ENCODE measurements around the gene CETN1. TPM values are rescaled to one million over a fixed set of nuclear protein-coding genes. Genes with fewer than 3 reads are reported as not detected.
A peak's percentile ranks its signal among the peaks of the same experiment; 100 is the strongest.

Gene CETN1
- total RNA-seq, 2 experiments from 2014 or later, result not detected

DNA sequence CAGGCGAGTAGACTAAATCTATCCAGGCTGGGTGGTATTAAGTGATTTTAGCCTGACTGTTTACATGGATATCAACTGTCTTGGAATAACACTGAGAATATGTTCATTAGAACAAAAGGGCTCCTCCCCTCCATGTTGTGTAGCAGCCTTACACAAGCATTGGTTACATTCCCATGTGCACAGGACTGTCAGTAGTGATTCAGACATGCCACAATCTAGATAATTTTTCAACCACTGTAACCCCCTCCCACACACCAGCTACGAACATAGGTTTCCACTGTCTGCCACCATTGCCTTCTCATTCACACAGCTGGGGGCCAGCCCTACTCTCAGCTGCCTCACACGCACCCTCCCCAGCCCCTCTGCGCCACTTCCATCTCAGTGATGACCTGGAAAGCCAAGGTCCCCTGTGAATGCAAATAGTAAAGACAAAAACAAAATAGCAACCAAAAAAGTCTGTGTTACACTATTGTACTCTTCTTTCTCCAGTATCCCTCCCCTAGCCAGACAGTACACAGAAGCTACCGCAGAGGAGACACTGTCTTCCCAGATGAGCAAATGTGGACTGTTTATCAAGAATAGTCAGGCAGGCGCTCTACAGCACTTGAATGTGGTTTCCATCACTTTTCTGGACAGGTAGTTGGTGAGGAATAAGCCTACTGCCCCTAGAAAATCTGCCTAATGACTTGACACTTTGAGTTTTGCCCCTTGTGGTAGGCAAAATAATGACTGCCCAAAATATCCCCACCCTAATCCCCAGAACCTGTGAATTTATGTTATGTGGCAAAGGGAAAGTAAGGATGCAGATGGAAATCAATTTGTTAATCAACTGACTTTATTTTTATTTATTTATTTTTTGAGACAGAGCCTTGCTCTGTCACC is 49.3 kb downstream of the CETN1 start:
- intact Hi-C loops (cut with DNase I, micrococcal nuclease), result no loop called here
- Mint-ChIP-seq H3K27ac (no peak overlapping the region), H3K27me3 (peaks cover 7% of the 10 kb centered on the region), H3K36me3 (ENCODE audit: low read depth) (no peaks in the 10 kb centered on the region), H3K4me1 (peaks cover 4% of the 10 kb centered on the region), H3K4me3 (no peak overlapping the region), H3K9me3 (ENCODE audit: low read depth) (peaks cover 3% of the 10 kb centered on the region)
- ChIA-PET CTCF (no interaction called here), POLR2A (no interaction called here)
- peak; percentile 11 for DNase-seq
- peak; percentile 74 for ATAC-seq

DNA sequence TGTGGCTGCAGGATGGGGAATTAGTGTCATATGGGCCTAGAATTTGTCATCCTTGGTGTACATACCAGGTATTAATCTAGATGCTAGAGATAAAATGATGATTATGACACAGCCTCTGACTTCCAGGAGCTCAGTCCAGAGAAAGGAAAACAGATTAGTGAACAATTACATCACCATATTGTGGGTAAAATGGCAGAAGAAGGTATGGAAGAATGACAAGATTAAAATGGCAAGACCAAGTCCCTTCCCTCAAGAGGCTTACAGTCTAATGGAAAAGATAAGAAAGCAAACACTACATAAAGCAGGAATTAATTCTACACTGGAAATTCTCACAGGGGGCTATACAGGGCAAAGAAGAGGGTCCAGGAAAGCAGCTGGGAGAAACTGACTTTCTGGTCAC is 51.4 kb downstream of the CETN1 start:
- Mint-ChIP-seq H3K4me1 (peaks cover 4% of the 10 kb centered on the region), H3K27me3 (peaks cover 7% of the 10 kb centered on the region), H3K4me3 (no peak overlapping the region), H3K36me3 (ENCODE audit: low read depth) (no peaks in the 10 kb centered on the region), H3K9me3 (ENCODE audit: low read depth) (peaks cover 3% of the 10 kb centered on the region), H3K27ac (no peak overlapping the region)
- intact Hi-C loops (cut with DNase I, micrococcal nuclease), result no loop called here
- ATAC-seq (no peak), DNase-seq (no peak)
- ChIA-PET CTCF (interaction anchor here (1.8 kb wide), 1 partner anchor 11 kb away, joined by 6 read pairs; no protein-coding TSS in a partner anchor), POLR2A (no interaction called here)

Other genes with a start within 250 kb of the CETN1 start
- not detected for gene COLEC12, start 79.7 kb upstream of the CETN1 start, total RNA-seq
- not detected for gene CLUL1, start 16.6 kb downstream of the CETN1 start, total RNA-seq
- gene TYMS, start 77.3 kb downstream of the CETN1 start, total RNA-seq, result 100 to 1,000 TPM; 331 to 372 TPM
- 10 to 100 TPM; 92.6 to 97.4 TPM for gene ENOSF1, start 132.2 kb downstream of the CETN1 start, total RNA-seq
- 10 to 100 TPM; 13.1 to 14.2 TPM for gene YES1, start 231.9 kb downstream of the CETN1 start, total RNA-seq

Data from activated CD4-positive, alpha-beta T cell treated with anti-CD3 and anti-CD28 coated beads for 36 hours (primary cell).